Measurements from ENCODE around the gene ID4. TPM values are rescaled to one million over a fixed set of nuclear protein-coding genes. Genes with fewer than 3 reads are reported as not detected.

ID4 gene
- total RNA-seq, 1 donor from 2014 or later: 115 TPM

DNA sequence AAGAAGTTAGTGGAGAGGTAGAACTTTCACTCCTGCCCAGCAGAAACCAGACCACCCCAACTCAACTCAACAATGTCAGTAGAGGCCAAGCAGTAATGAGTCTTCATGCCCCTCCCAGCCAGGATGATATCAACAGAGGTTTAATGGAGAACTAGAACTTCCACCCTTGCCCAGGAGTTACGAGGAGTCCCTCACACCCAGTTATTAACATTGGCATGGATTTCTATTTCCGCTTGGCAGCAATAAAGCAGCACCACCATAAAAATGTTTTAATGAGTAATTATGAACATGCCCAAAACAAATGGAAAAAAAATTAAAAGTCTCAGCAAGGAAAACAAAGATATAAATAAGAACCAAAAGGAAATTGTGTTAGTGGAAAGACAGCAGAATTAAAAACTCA lies 40.7 kb upstream of the ID4 start:
- Mint-ChIP-seq H3K4me3 (no peak overlapping the region), H3K36me3 (peaks cover 33% of the 10 kb centered on the region), H3K27ac (no peak overlapping the region), H3K9me3 (peaks cover 49% of the 10 kb centered on the region), H3K4me1 (peaks cover under 1% of the 10 kb centered on the region), H3K27me3 (ENCODE audit: low read depth) (no peaks in the 10 kb centered on the region)
- DNase-seq (ENCODE audit: low spot score in 2 of 2, unreplicated experiment in 2 of 2): no peak
- TF ChIP-seq, protein P1, sequence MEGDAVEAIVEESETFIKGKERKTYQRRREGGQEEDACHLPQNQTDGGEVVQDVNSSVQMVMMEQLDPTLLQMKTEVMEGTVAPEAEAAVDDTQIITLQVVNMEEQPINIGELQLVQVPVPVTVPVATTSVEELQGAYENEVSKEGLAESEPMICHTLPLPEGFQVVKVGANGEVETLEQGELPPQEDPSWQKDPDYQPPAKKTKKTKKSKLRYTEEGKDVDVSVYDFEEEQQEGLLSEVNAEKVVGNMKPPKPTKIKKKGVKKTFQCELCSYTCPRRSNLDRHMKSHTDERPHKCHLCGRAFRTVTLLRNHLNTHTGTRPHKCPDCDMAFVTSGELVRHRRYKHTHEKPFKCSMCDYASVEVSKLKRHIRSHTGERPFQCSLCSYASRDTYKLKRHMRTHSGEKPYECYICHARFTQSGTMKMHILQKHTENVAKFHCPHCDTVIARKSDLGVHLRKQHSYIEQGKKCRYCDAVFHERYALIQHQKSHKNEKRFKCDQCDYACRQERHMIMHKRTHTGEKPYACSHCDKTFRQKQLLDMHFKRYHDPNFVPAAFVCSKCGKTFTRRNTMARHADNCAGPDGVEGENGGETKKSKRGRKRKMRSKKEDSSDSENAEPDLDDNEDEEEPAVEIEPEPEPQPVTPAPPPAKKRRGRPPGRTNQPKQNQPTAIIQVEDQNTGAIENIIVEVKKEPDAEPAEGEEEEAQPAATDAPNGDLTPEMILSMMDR (IDR thresholded peaks at IDR 0.05; ENCODE audit: unreplicated experiment): no peak

DNA sequence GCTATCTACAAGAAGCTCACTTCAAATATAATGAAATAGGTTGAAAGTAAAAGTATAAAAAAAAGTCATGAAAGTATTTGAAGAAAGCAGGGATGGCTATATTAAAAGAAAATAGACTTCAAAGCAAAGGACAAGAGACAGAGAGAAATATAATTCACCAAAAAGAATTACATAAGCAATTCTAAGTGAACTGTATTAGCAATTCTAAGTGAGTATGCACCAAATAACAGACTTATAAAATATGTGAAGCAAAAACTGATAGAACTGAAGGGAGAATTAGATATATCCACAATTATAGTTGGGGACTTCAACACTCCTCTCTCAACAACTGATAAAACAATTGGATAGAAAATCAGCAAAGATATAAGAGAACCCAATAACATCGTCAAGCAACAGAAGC lies 38.8 kb upstream of the ID4 start:
- peaks cover 59% of the 10 kb centered on the region for H3K9me3 Mint-ChIP-seq
- peaks cover 35% of the 10 kb centered on the region for H3K36me3 Mint-ChIP-seq
- DNase-seq (ENCODE audit: low spot score in 2 of 2, unreplicated experiment in 2 of 2): no peak

DNA sequence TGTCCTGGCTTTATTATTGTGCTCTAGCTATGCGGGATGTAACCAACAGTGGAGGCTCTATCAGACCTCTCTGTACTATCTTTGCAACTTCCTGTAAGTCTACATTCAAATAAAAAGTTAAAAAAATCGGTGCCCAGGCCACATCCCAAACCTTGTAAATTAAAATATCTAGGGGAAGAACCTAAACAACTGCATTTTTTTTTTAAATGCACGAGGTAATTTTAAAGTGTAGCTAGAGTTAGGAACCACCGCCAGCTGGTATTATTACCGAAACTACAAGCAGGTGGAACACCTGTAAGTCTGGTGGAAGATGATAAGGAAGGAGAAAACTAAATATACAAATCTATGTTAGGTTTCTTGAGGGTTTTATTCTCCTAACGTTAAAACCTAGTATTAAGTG lies 34.5 kb upstream of the ID4 start:
- TF ChIP-seq, protein P1 (IDR thresholded peaks at IDR 0.05; ENCODE audit: unreplicated experiment): no peak
- Mint-ChIP-seq H3K27ac (peak overlapping the region; percentile 100), H3K9me3 (peaks cover 35% of the 10 kb centered on the region), H3K4me1 (peaks cover 40% of the 10 kb centered on the region), H3K36me3 (peaks cover 31% of the 10 kb centered on the region), H3K27me3 (ENCODE audit: low read depth) (no peaks in the 10 kb centered on the region), H3K4me3 (no peak overlapping the region)
- no peak for DNase-seq (ENCODE audit: low spot score in 2 of 2, unreplicated experiment in 2 of 2)

More for the DNA sequence above, 38.8 kb upstream of the ID4 start:
- no peaks in the 10 kb centered on the region for H3K27me3 Mint-ChIP-seq (ENCODE audit: low read depth)
- no peak overlapping the region for H3K4me3 Mint-ChIP-seq
- no peak overlapping the region for H3K27ac Mint-ChIP-seq
- peaks cover 18% of the 10 kb centered on the region for H3K4me1 Mint-ChIP-seq
- TF ChIP-seq, protein P1 (IDR thresholded peaks at IDR 0.05; ENCODE audit: unreplicated experiment): no peak

DNA sequence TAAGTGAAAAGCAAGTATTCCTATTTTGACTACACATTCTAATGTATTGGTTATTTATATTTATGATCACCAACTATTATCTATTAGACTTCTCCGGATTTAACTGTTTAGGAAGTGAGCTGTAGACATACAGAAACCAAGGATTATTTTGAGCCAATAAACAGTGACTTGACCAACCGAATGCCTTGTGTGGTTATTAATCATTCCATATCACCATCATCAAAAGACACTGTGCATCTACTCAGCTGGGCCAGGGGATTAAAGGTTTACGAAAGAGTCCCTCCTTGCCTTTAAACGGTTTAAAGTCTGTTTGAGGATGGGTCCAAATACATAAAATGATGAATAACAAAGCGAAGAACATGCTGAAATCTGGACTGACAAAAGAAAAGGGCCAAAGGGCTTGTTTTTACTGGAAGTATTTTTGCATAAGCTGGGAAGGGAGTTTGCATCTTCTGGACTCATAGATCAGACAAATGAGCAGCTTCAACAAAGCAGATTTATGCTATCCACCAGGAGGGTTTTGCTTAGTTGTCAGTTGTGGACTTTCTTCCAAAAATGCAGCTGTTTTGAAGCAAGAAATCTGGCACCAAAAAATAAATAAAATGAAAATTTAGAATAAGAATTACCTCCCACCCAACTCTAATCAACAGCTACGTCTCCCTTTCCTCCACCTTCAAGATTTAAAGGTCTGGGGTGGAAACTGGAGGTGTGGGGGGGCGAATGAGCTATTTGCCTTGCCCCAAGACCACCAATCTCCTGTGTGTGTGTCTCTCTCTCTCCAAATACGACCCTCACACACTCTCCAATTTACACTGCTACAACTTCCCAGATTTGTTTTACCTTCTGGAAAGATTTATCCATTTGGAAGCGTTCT lies 33.6 kb upstream of the ID4 start:
- DNase-seq (ENCODE audit: low spot score in 2 of 2, unreplicated experiment in 2 of 2): no peak
- Mint-ChIP-seq H3K9me3 (peaks cover 32% of the 10 kb centered on the region), H3K27ac (peak overlapping the region; percentile 100), H3K36me3 (peaks cover 26% of the 10 kb centered on the region), H3K4me3 (peak overlapping the region; percentile 85), H3K27me3 (ENCODE audit: low read depth) (no peaks in the 10 kb centered on the region), H3K4me1 (peaks cover 44% of the 10 kb centered on the region)
- TF ChIP-seq, protein P1 (IDR thresholded peaks at IDR 0.05; ENCODE audit: unreplicated experiment): no peak

DNA sequence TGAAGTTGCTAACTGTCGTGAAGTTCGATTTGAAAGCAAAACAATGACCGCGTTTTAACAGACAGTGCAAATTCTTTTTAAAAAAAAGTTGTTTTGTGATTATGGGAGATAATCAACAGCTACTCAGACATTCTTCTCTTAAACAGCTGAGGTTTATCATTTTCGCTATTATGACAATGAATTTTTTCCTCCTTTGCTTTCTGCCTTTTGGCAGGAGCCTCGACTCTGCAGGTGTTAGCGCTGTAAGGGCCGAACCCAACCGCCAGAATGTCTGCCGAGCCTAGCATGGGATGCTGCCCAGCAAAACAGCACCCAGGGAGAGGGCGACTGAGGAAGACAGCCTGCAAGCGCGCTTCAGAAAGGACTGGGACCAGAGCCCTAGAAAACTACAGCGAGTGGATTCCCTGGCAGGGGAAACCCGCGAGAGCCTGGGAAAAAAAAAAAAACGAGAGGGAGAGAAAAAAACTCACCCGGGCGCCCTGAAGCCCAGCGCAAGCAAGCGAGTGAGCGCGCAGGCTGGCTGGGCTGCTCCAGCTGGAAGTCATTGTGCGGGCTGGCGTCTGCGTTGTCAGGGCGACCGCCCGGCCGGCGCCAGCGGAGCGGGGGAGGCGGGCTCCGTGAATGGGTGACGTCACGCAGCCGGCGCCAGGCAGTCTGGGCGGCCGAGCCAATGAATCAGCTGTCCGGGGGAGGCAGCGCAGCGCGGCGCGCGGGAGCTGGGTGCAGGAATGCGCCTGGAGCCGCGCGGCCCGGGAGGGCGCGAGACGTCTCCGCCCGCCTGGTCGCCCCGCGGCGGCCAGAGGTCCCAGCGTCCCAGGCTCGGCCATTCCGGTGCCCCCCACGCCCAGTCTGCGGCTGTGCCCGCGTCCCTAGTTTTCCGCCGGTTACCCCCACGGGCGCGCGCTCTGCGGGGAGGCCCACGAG lies 32.7 kb upstream of the ID4 start:
- Mint-ChIP-seq H3K4me1 (peaks cover 44% of the 10 kb centered on the region), H3K4me3 (peak overlapping the region; percentile 85), H3K27me3 (ENCODE audit: low read depth) (no peaks in the 10 kb centered on the region), H3K36me3 (peaks cover 17% of the 10 kb centered on the region), H3K9me3 (peaks cover 24% of the 10 kb centered on the region), H3K27ac (peak overlapping the region; percentile 100)
- peak; percentile 98 to 99 for DNase-seq (ENCODE audit: low spot score in 2 of 2, unreplicated experiment in 2 of 2)
- TF ChIP-seq, protein P1 (IDR thresholded peaks at IDR 0.05; ENCODE audit: unreplicated experiment): no peak

Measured in mesothelial cell of epicardium (in vitro differentiated cells).